Measurements from ENCODE around the gene CAMKK2. TPM values are rescaled to one million over a fixed set of nuclear protein-coding genes. Genes with fewer than 3 reads are reported as not detected.
"Not testable (repeated sequence)": the region's sequence is repeated elsewhere in the genome, so short reads cannot be mapped to it uniquely, and the experiment has no call there.

CAMKK2 gene
- total RNA-seq, 2 donors from 2014 or later, result 14.4 to 16.9 TPM

DNA sequence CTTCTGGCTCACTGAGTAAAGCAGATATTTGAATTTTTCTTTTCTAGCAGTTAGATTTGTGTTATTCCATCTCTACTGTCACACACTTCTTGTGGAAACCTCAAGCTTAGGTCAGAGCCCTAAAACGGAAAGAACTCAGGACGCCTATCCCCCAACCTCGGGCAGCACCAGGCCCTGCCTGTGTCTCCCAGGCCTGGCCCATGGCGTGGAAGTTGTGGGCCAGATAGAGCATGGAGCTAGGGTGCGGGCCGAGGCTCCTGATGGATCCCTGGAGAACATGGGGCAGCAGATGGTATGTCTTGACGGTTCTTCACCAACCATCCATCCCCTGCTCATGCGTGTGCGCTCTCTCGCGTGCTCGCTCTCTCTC lies 66.0 kb downstream of the CAMKK2 start:
- peaks cover 33% of the 10 kb centered on the region for H3K36me3 ChIP-seq
- H3K4me3 ChIP-seq, result no peak overlapping the region
- DNase-seq (ENCODE audit: low spot score), result no peak
- H3K27ac ChIP-seq, result no peak overlapping the region
- TF ChIP-seq, protein P1, sequence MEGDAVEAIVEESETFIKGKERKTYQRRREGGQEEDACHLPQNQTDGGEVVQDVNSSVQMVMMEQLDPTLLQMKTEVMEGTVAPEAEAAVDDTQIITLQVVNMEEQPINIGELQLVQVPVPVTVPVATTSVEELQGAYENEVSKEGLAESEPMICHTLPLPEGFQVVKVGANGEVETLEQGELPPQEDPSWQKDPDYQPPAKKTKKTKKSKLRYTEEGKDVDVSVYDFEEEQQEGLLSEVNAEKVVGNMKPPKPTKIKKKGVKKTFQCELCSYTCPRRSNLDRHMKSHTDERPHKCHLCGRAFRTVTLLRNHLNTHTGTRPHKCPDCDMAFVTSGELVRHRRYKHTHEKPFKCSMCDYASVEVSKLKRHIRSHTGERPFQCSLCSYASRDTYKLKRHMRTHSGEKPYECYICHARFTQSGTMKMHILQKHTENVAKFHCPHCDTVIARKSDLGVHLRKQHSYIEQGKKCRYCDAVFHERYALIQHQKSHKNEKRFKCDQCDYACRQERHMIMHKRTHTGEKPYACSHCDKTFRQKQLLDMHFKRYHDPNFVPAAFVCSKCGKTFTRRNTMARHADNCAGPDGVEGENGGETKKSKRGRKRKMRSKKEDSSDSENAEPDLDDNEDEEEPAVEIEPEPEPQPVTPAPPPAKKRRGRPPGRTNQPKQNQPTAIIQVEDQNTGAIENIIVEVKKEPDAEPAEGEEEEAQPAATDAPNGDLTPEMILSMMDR (IDR thresholded peaks at IDR 0.05), result peak in 1 of 2 donors; percentile 2
- H3K27me3 ChIP-seq, result no peaks in the 10 kb centered on the region
- no peaks in the 10 kb centered on the region for H3K9me3 ChIP-seq
- peaks cover 0 to 8% of the 10 kb centered on the region in 2 donors for H3K4me1 ChIP-seq

DNA sequence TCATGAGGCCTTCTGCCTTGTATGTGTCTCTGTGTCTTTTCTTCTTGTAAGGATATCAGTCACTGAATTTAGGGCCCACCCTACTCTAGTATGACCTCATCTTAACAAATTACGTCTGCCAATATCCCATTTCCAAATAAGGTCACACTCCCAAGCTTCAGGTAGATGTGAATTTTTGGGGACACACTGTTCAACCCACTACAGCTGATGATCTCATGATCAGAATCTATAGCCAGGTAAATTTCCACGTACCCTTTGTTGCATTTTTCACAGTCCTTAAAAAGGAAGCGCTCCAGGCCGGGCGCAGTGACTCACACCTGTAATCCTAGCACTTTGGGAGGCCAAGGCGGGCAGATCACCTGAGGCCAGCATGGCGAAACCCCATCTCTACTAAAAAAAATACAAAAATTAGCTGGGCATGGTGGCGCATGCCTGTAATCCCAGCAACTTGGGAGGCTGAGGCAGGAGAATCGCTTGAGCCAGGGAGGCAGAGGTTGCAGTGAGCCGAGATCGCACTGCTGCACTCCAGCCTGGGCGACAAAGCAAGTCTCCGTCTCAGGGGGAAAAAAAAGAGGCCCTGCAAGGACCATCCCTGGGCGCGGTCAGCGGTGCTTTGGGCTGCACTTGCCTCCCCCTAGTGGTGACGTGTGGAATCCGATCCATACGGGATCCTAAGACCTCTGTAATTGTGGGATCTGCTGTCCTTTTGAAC lies 66.5 kb downstream of the CAMKK2 start:
- TF ChIP-seq, protein P1 (IDR thresholded peaks at IDR 0.05), result peak; percentile 81 to 88
- DNase-seq (ENCODE audit: low spot score), result peak; percentile 80
- not testable (repeated sequence) for H3K27ac ChIP-seq, H3K4me1 ChIP-seq, H3K27me3 ChIP-seq, H3K4me3 ChIP-seq, H3K9me3 ChIP-seq
- peaks cover 33% of the 10 kb centered on the region for H3K36me3 ChIP-seq

DNA sequence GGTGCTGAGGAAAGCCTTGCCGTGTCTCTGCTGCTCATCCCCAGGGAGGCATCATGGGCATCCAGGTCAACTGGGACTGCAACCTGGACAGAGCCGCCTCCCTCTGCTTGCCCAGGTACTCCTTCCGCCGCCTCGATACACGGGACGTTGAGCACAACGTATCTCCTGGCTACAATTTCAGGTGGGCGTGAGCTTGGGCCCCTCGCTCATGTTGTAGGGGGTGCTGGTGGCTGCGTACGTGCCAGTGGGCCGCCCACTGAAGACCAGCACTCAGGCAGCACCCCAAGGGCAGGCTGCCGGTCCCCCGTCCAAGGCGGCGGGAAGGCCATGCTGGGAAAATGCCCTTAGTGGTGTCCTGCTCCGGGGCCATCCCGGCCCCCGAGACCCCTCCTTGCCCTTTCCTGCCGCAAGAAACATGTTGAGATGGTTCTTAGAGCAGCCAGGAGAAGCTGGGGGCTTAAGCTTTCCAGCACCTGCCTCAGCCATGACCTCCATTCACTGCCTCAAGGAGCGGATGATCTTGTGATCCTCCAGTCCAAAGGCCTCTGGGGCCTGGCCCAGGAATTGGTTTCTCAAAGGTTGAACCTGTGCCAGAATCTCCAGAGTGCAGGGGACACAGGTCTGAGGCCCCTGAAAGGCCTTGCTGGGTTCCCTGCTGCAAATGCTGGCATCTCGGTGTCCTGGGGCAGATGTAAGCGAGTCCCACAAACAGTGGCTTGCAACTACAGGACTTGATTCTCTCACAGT lies 67.4 kb downstream of the CAMKK2 start:
- no peak for DNase-seq (ENCODE audit: low spot score)
- Histone ChIP-seq H3K27me3 (no peaks in the 10 kb centered on the region), H3K4me3 (no peak overlapping the region), H3K9me3 (no peaks in the 10 kb centered on the region), H3K4me1 (peaks cover 0 to 8% of the 10 kb centered on the region in 2 donors), H3K27ac (no peak overlapping the region), H3K36me3 (peaks cover 33% of the 10 kb centered on the region)
- TF ChIP-seq, protein P1 (IDR thresholded peaks at IDR 0.05), result no peak

DNA sequence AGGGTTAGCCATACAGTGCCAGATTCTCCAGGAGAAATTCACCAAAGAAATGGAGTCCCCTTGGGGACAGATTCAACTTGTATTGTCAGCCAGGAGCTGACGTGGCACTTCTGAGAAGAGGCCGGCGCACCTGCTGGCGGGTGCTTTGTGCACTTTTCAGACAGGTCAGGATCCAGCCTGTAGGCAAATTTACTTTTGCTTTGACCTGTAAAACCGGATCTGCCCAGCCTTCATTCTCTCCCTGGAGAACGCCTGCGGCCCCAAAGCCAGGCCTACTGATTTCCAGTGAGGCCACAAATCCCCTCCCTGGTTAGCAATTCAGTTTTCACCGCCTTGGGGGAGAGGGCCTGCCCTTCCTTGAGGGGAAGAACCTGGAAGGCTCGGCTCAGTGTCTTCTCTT lies 69.2 kb downstream of the CAMKK2 start:
- Histone ChIP-seq H3K4me3 (no peak overlapping the region), H3K36me3 (peaks cover 29% of the 10 kb centered on the region), H3K9me3 (no peaks in the 10 kb centered on the region)

DNA sequence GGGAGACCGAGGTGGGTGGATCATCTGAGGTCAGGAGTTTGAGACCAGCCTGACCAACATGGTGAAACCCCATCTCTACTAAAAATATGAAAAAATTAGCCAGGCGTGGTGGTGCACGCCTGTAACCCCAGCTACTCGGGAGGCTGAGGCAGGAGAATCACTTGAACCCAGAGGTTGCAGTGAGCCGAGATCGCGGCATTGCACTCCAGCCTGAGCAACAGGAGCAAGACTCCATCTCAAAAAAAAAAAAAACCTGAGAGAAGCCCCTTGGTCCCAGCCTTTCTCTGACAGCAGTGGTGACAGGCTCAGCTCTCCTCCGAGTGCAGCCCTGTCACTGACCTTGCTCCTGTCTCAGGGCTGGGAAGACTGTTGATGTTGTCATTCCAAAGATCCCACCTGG lies 69.6 kb downstream of the CAMKK2 start:
- not testable (repeated sequence) for DNase-seq (ENCODE audit: low spot score); H3K4me1 ChIP-seq; H3K9me3 ChIP-seq; H3K27me3 ChIP-seq; H3K4me3 ChIP-seq; H3K27ac ChIP-seq
- peaks cover 31% of the 10 kb centered on the region for H3K36me3 ChIP-seq

More for the DNA sequence above, 69.2 kb downstream of the CAMKK2 start:
- H3K27ac ChIP-seq, result no peak overlapping the region
- H3K4me1 ChIP-seq, result peaks cover 0 to 8% of the 10 kb centered on the region in 2 donors
- TF ChIP-seq, protein P1 (IDR thresholded peaks at IDR 0.05), result no peak
- no peak for DNase-seq (ENCODE audit: low spot score)
- H3K27me3 ChIP-seq, result no peaks in the 10 kb centered on the region

DNA sequence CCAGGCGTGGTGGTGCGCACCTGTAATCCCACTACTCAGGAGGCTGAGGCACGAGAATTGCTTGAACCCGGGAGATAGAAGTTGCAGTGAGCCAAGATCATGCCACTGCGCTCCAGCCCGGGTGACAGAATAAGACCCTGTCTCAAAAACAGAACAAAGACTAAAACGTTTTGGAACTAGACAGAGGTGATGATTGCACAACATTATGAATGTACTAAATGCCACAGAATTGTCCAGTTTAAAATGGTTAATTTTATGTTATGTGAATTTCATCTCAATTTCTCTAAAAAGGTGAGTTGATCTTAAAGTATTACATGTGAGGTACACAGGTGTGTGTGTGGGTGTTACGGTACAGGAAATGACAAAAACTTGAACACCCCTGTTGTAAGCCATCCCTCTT lies 70.1 kb downstream of the CAMKK2 start:
- no peaks in the 10 kb centered on the region for H3K27me3 ChIP-seq
- H3K36me3 ChIP-seq, result peaks cover 34% of the 10 kb centered on the region
- no peak overlapping the region for H3K4me3 ChIP-seq

More for the DNA sequence above, 70.1 kb downstream of the CAMKK2 start:
- Histone ChIP-seq H3K9me3 (no peaks in the 10 kb centered on the region), H3K27ac (no peak overlapping the region), H3K4me1 (peaks cover 0 to 8% of the 10 kb centered on the region in 2 donors)
- TF ChIP-seq, protein P1 (IDR thresholded peaks at IDR 0.05), result no peak
- no peak for DNase-seq (ENCODE audit: low spot score)
